Astrocyte (in vitro differentiated cells and primary cell): ENCODE results near the gene RHBDL3. TPM values are rescaled to one million over a fixed set of nuclear protein-coding genes. Genes with fewer than 3 reads are reported as not detected.

ENCODE experiments used
- DNase-seq: peaks from one replicate; pipeline ENCODE4 v3.0.0-alpha.2; 2010; ENCODE audit warnings: low read depth
- FAIRE-seq: peaks from 2 replicates; lab custom pipeline; 2011; peaks lifted over from hg19 to GRCh38; lab: Jason Lieb, UNC
- H2AFZ ChIP-seq: 2 replicates; pipeline ENCODE4 v1.6.0; 2012; ENCODE audit warnings: low read depth, low read length, inconsistent platforms
- H3K27ac ChIP-seq: 2 replicates; pipeline ENCODE4 v1.5.1; 2011; ENCODE audit warnings: low read depth, low read length, inconsistent platforms
- H3K27me3 ChIP-seq: 2 replicates; pipeline ENCODE4 v1.6.0; 2011; ENCODE audit warnings: low read length, inconsistent platforms; ENCODE audit not compliant: insufficient read depth
- H3K36me3 ChIP-seq: 2 replicates; pipeline ENCODE4 v1.5.1; 2011; ENCODE audit warnings: low read length, inconsistent platforms; ENCODE audit not compliant: insufficient read depth
- H3K4me1 ChIP-seq: 2 replicates; pipeline ENCODE4 v1.5.1; 2011; ENCODE audit warnings: low read length, inconsistent platforms; ENCODE audit not compliant: insufficient read depth
- H3K4me2 ChIP-seq: 2 replicates; pipeline ENCODE4 v1.6.0; 2012; ENCODE audit warnings: low read length, inconsistent platforms
- H3K4me3 ChIP-seq: 2 replicates; pipeline ENCODE4 v1.5.1; 2011; ENCODE audit warnings: low read depth, mild to moderate bottlenecking, low read length, inconsistent platforms; ENCODE audit not compliant: insufficient read depth
- H3K79me2 ChIP-seq: 2 replicates; pipeline ENCODE4 v1.6.0; 2012; ENCODE audit warnings: mild to moderate bottlenecking, low read length, inconsistent platforms; ENCODE audit not compliant: insufficient read depth
- H3K9ac ChIP-seq: 2 replicates; pipeline ENCODE4 v1.6.0; 2012; ENCODE audit warnings: mild to moderate bottlenecking, low read length, inconsistent platforms
- H3K9me3 ChIP-seq: 2 replicates; pipeline ENCODE4 v1.5.1; 2012; ENCODE audit warnings: low read depth, mild to moderate bottlenecking, low read length, inconsistent platforms; ENCODE audit not compliant: insufficient read depth
- H4K20me1 ChIP-seq: 2 replicates; pipeline ENCODE4 v1.6.0; 2012; ENCODE audit warnings: low read length, inconsistent platforms; ENCODE audit not compliant: insufficient read depth
- H3K27ac Mint-ChIP-seq: one replicate; pipeline ENCODE4 v1.8.0; 2021; ENCODE audit warnings: mild to moderate bottlenecking, mixed read lengths; ENCODE audit not compliant: unreplicated experiment
- H3K27me3 Mint-ChIP-seq: one replicate; pipeline ENCODE4 v1.8.0; 2021; ENCODE audit warnings: low read depth, mixed read lengths; ENCODE audit not compliant: unreplicated experiment
- H3K36me3 Mint-ChIP-seq: one replicate; pipeline ENCODE4 v1.8.0; 2021; ENCODE audit warnings: low read depth, mixed read lengths; ENCODE audit not compliant: unreplicated experiment
- H3K4me1 Mint-ChIP-seq: one replicate; pipeline ENCODE4 v1.8.0; 2021; ENCODE audit warnings: low read depth, mixed read lengths; ENCODE audit not compliant: unreplicated experiment
- H3K4me3 Mint-ChIP-seq: one replicate; pipeline ENCODE4 v1.8.0; 2021; ENCODE audit warnings: mild to moderate bottlenecking, moderate library complexity, mixed read lengths; ENCODE audit not compliant: unreplicated experiment
- H3K9me3 Mint-ChIP-seq: one replicate; pipeline ENCODE4 v1.8.0; 2021; ENCODE audit warnings: mild to moderate bottlenecking, mixed read lengths; ENCODE audit not compliant: unreplicated experiment
- CTCF ChIP-seq: IDR thresholded peaks from 2 replicates; pipeline ENCODE4 v1.5.1; 2011; ENCODE audit warnings: low read depth, mild to moderate bottlenecking, inconsistent platforms, low read length, moderate library complexity; ENCODE audit not compliant: insufficient read depth
- EZH2 ChIP-seq: IDR thresholded peaks from 2 replicates; pipeline ENCODE4 v1.6.1; 2012; ENCODE audit warnings: mild to moderate bottlenecking, low read length, inconsistent platforms; ENCODE audit not compliant: insufficient read depth
- total RNA-seq: library from RNA; stranded (reverse); gene quantifications from 2 replicates; pipeline ENCODE4 v1.2.1, GENCODE V29; 2021

RHBDL3 gene
- total RNA-seq, 1 donor from 2014 or later: 1.4 TPM

- Histone ChIP-seq H3K4me1 (peaks cover 6% of the 10 kb centered on the region), H3K79me2 (no peaks in the 10 kb centered on the region), H3K9me3 (no peaks in the 10 kb centered on the region), H3K36me3 (peaks cover 4% of the 10 kb centered on the region), H3K27me3 (no peaks in the 10 kb centered on the region), H3K4me2 (no peak overlapping the region), H3K4me3 (no peak overlapping the region), H3K9ac (no peak overlapping the region), H4K20me1 (no peaks in the 10 kb centered on the region), H3K27ac (no peak overlapping the region), H2AFZ (no peak overlapping the region)
- no peak for TF ChIP-seq EZH2
- no peak for TF ChIP-seq CTCF
- Mint-ChIP-seq H3K4me1 (peaks cover 15% of the 10 kb centered on the region), H3K27ac (no peak overlapping the region), H3K27me3 (no peaks in the 10 kb centered on the region), H3K36me3 (peaks cover 6% of the 10 kb centered on the region), H3K9me3 (no peaks in the 10 kb centered on the region), H3K4me3 (no peak overlapping the region)
- FAIRE-seq (no peak), DNase-seq (no peak)
Measured at GRCh38 chr17:32333187-32333586, 67.6 kb downstream of the RHBDL3 start.

GRCh38 chr17:32335046-32335445 lies 69.4 kb downstream of the RHBDL3 start:
- no peak overlapping the region for H3K27ac ChIP-seq
- no peaks in the 10 kb centered on the region for H3K79me2 ChIP-seq
- TF ChIP-seq EZH2: no peak
- TF ChIP-seq CTCF: no peak
- peaks cover 4% of the 10 kb centered on the region for H3K36me3 ChIP-seq
- peaks cover 6% of the 10 kb centered on the region for H3K4me1 ChIP-seq
- no peaks in the 10 kb centered on the region for H3K9me3 ChIP-seq
- FAIRE-seq (no peak), DNase-seq (peak; percentile 39)
- H3K4me2 ChIP-seq: peak overlapping the region; percentile 14
- Mint-ChIP-seq H3K27me3 (no peaks in the 10 kb centered on the region), H3K4me3 (no peak overlapping the region), H3K9me3 (no peaks in the 10 kb centered on the region), H3K36me3 (peaks cover 6% of the 10 kb centered on the region), H3K4me1 (peaks cover 15% of the 10 kb centered on the region), H3K27ac (peak overlapping the region; percentile 59)
- H3K4me3 ChIP-seq: no peak overlapping the region
- H2AFZ ChIP-seq: no peak overlapping the region
- H3K27me3 ChIP-seq: no peaks in the 10 kb centered on the region
- no peak overlapping the region for H3K9ac ChIP-seq
- no peaks in the 10 kb centered on the region for H4K20me1 ChIP-seq

- no peaks in the 10 kb centered on the region for H3K79me2 ChIP-seq
- H3K9me3 ChIP-seq: no peaks in the 10 kb centered on the region
- no peak overlapping the region for H3K27ac ChIP-seq
- DNase-seq (peak; percentile 84), FAIRE-seq (peak; percentile 90)
- Mint-ChIP-seq H3K36me3 (peaks cover 6% of the 10 kb centered on the region), H3K27ac (peak overlapping the region; percentile 59), H3K4me1 (peaks cover 11% of the 10 kb centered on the region), H3K27me3 (no peaks in the 10 kb centered on the region), H3K9me3 (no peaks in the 10 kb centered on the region), H3K4me3 (peak overlapping the region; percentile 4)
- TF ChIP-seq CTCF (no peak), EZH2 (no peak)
- H3K27me3 ChIP-seq: no peaks in the 10 kb centered on the region
- peaks cover 6% of the 10 kb centered on the region for H3K4me1 ChIP-seq
- H3K4me3 ChIP-seq: no peak overlapping the region
- H3K4me2 ChIP-seq: peak overlapping the region; percentile 14
- H3K9ac ChIP-seq: no peak overlapping the region
- H3K36me3 ChIP-seq: peaks cover 4% of the 10 kb centered on the region
- H2AFZ ChIP-seq: no peak overlapping the region
- no peaks in the 10 kb centered on the region for H4K20me1 ChIP-seq
Measured at GRCh38 chr17:32335687-32336086, 70.1 kb downstream of the RHBDL3 start.
